NT2/D1 (cell line): Measurements from ENCODE around the gene ITGA5.

Source experiments
- YY1 ChIP-seq: IDR thresholded peaks from 2 replicates; pipeline ENCODE4 v1.6.1; 2011; ENCODE audit not compliant: insufficient read length, insufficient read depth
- ZNF274 ChIP-seq: IDR thresholded peaks from 2 replicates; pipeline ENCODE4 v1.6.1; 2011; ENCODE audit warnings: mild to moderate bottlenecking, low read depth, low read length

DNA sequence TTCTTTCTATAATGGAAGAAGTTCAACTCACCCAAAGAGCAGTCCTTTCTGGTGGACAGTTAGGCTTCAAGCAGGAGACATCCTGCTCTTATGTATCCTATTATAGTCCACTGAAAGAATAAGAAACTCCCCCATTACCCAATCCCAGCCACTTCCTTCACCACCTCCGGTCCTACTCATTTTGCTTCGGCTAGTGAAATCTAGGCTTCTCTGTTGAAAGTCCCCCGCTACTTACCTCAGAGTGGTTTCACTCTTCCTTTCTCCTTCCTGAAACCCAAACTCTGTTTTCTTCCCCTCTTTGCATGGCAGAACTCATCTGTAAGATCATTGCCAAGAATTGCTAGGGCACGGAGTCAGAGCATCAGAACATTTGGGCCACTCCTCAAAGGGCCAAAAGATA is 54.7 kb downstream of the ITGA5 start, which contains the start of gene GPR84:
- TF ChIP-seq YY1 = no peak
- no peak for TF ChIP-seq ZNF274
